OCI-LY3 (cell line): Measurements from ENCODE around the gene S100A13.
"Not testable (repeated sequence)": the region's sequence is repeated elsewhere in the genome, so short reads cannot be mapped to it uniquely, and the experiment has no call there.

Experiments used
- H2AFZ ChIP-seq: fragments of 200-600, 300-600 bp; shearing (Covaris generic); 2 replicates; pipeline ENCODE4 v1.6.0; 2014; ENCODE audit warnings: antibody characterized with exemption, low read depth, low read length
- H3K27ac ChIP-seq: fragments of 200-600, 300-600 bp; sonication (generic); 2 replicates; pipeline ENCODE4 v1.5.1; 2014; ENCODE audit warnings: mild to moderate bottlenecking, low read length, moderate library complexity, mixed read lengths
- H3K27me3 ChIP-seq: fragments of 200-600, 300-600 bp; sonication (generic); 2 replicates; pipeline ENCODE4 v1.6.1; 2014; ENCODE audit warnings: low read depth, low read length, mixed read lengths
- H3K36me3 ChIP-seq: fragments of 200-600, 300-600 bp; sonication (generic); replicated peaks from 2 replicates; pipeline ENCODE3; 2014; ENCODE audit warnings: low read depth, low read length, mixed read lengths
- H3K4me1 ChIP-seq: fragments of 300-600, 200-600 bp; sonication (generic); 2 replicates; pipeline ENCODE4 v1.6.1; 2014; ENCODE audit warnings: low read length, mixed read lengths
- H3K4me2 ChIP-seq: fragments of 200-600, 300-600 bp; sonication (generic); 2 replicates; pipeline ENCODE4 v1.6.1; 2014; ENCODE audit warnings: low read length, mixed read lengths
- H3K4me3 ChIP-seq: fragments of 300-600, 200-600 bp; sonication (generic); 2 replicates; pipeline ENCODE4 v1.5.1; 2014; ENCODE audit warnings: antibody characterized with exemption, mild to moderate bottlenecking, low read length, moderate library complexity
- H3K79me2 ChIP-seq: fragments of 300-600, 200-600 bp; shearing (Covaris generic); 2 replicates; pipeline ENCODE4 v1.6.1; 2014; ENCODE audit warnings: mild to moderate bottlenecking, low read length, mixed read lengths
- H3K9ac ChIP-seq: fragments of 300-600, 200-600 bp; shearing (Covaris generic); 2 replicates; pipeline ENCODE4 v1.6.0; 2014; ENCODE audit warnings: mild to moderate bottlenecking, low read length, moderate library complexity
- H3K9me3 ChIP-seq: fragments of 200-600, 300-600 bp; shearing (Covaris generic); 2 replicates; pipeline ENCODE4 v1.6.1; 2014; ENCODE audit warnings: low read length, mixed read lengths; ENCODE audit not compliant: insufficient read depth
- H4K20me1 ChIP-seq: fragments of 200-600, 300-600 bp; sonication (generic); 2 replicates; pipeline ENCODE4 v1.6.1; 2016; ENCODE audit warnings: low read length, mixed read lengths; ENCODE audit not compliant: insufficient read depth
- EZH2phosphoT487 ChIP-seq: fragments of 200-600 bp; shearing (Covaris generic); IDR thresholded peaks from 2 replicates; pipeline ENCODE4 v1.6.1; 2018; ENCODE audit warnings: antibody characterized with exemption, mixed run types, low read depth
- TF ChIP-seq, protein P1 (sequence below): fragments of 200-600, 300-600 bp; sonication (generic); IDR thresholded peaks from 2 replicates; pipeline ENCODE4 v1.5.1; 2014; ENCODE audit warnings: antibody characterized with exemption, low read length, low read depth

S100A13 gene

DNA sequence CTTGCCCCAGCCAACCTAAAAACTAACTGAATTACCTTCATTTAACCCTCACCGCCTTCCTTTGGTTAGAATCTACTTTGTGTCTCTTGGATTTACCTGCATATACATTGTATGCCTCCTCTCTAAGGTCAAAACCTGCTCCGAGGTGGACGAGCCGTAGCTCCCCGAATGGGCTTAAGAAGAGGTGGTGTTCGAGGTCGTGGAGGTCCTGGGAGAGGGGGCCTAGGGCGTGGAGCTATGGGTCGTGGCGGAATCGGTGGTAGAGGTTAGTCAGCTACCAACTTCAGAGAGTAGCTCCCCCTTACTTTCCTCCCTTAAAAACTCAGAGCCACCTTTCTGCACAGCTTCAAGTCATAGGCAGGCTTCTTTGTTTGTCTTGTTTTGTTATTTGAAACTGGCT lies 15.8 kb upstream of the S100A13 start:
- Histone ChIP-seq H2AFZ (no peak overlapping the region), H3K4me3 (no peak overlapping the region), H3K9ac (no peak overlapping the region), H3K27me3 (no peaks in the 10 kb centered on the region), H3K9me3 (no peaks in the 10 kb centered on the region), H3K36me3 (peaks cover 86% of the 10 kb centered on the region), H3K4me1 (no peaks in the 10 kb centered on the region), H4K20me1 (peaks cover 10% of the 10 kb centered on the region; the same call in 1 of the 2 replicates), H3K27ac (no peak overlapping the region), H3K79me2 (peaks cover 43% of the 10 kb centered on the region), H3K4me2 (no peak overlapping the region)
- TF ChIP-seq EZH2phosphoT487: no peak
- TF ChIP-seq, protein P1, sequence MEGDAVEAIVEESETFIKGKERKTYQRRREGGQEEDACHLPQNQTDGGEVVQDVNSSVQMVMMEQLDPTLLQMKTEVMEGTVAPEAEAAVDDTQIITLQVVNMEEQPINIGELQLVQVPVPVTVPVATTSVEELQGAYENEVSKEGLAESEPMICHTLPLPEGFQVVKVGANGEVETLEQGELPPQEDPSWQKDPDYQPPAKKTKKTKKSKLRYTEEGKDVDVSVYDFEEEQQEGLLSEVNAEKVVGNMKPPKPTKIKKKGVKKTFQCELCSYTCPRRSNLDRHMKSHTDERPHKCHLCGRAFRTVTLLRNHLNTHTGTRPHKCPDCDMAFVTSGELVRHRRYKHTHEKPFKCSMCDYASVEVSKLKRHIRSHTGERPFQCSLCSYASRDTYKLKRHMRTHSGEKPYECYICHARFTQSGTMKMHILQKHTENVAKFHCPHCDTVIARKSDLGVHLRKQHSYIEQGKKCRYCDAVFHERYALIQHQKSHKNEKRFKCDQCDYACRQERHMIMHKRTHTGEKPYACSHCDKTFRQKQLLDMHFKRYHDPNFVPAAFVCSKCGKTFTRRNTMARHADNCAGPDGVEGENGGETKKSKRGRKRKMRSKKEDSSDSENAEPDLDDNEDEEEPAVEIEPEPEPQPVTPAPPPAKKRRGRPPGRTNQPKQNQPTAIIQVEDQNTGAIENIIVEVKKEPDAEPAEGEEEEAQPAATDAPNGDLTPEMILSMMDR: no peak

DNA sequence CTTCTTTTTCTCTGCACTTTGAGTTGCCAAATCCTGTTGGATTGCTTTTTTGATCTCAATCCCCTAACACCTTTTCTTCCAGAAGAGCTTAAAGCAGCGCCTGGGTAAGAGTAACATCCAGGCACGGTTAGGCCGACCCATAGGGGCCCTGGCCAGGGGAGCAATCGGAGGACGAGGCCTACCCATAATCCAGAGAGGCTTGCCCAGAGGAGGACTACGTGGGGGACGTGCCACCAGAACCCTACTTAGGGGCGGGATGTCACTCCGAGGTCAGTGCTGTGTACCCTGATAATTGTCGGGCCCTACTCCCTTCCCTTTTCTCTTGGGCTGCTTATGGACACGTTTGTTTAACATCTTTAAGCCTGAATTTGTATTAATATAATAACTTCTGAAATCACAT lies 14.9 kb upstream of the S100A13 start:
- Histone ChIP-seq H3K4me1 (no peaks in the 10 kb centered on the region), H4K20me1 (peaks cover 10% of the 10 kb centered on the region; the same call in 1 of the 2 replicates), H2AFZ (no peak overlapping the region), H3K9ac (no peak overlapping the region), H3K9me3 (no peaks in the 10 kb centered on the region), H3K36me3 (peaks cover 88% of the 10 kb centered on the region), H3K79me2 (peaks cover 52% of the 10 kb centered on the region), H3K27me3 (no peaks in the 10 kb centered on the region), H3K4me2 (no peak overlapping the region), H3K4me3 (no peak overlapping the region), H3K27ac (no peak overlapping the region)
- no peak for TF ChIP-seq EZH2phosphoT487
- TF ChIP-seq, protein P1: no peak

DNA sequence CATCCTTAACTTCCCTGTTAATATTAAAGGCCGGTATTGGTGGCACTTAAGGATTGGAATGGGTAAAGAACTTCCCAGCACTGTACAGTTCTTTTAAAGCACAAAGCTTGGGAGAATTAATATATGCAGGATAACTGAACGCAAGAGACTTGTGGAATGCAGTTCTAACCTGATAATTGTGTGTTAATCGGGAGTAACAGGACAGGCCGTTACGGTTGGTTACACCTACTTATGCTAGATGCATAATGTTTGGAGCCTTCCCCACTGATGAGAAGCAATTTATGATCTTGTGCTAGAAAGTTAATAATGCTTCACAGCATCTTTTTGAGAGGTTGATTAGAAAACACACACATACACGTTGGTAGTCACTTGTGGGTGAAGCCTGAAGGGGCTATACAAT lies 13.6 kb upstream of the S100A13 start:
- Histone ChIP-seq H3K4me1 (peaks cover 3% of the 10 kb centered on the region), H3K27me3 (no peaks in the 10 kb centered on the region), H3K36me3 (peaks cover 90% of the 10 kb centered on the region), H3K9me3 (no peaks in the 10 kb centered on the region), H3K27ac (no peak overlapping the region), H4K20me1 (peaks cover 10% of the 10 kb centered on the region; the same call in 1 of the 2 replicates), H2AFZ (no peak overlapping the region), H3K9ac (no peak overlapping the region), H3K4me2 (no peak overlapping the region), H3K4me3 (no peak overlapping the region), H3K79me2 (peaks cover 65% of the 10 kb centered on the region)
- TF ChIP-seq, protein P1: no peak
- no peak for TF ChIP-seq EZH2phosphoT487

DNA sequence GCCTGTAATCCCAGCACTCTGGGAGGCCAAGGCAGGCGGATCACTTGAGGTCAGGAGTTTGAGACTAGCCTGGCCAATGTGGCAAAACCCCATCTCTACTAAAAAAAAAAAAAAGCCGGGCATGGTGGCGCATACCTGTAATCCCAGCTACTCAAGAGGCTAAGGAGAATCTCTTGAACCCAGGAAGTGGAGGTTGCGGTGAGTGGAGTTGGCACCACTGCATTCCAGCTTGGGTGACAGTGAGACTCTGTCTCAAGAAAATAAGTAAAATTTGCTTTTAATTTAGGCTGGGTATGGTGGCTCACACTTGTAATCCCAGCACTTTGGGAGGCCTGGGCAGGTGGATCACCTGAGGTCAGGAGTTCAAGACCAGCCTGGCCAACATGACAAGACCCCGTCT lies 12.9 kb upstream of the S100A13 start:
- not testable (repeated sequence) for H2AFZ ChIP-seq, H3K9me3 ChIP-seq, H3K4me2 ChIP-seq, H3K4me3 ChIP-seq, H3K27me3 ChIP-seq, H3K9ac ChIP-seq, H3K27ac ChIP-seq, H4K20me1 ChIP-seq, H3K4me1 ChIP-seq
- Histone ChIP-seq H3K36me3 (peaks cover 86% of the 10 kb centered on the region), H3K79me2 (peaks cover 71% of the 10 kb centered on the region)

DNA sequence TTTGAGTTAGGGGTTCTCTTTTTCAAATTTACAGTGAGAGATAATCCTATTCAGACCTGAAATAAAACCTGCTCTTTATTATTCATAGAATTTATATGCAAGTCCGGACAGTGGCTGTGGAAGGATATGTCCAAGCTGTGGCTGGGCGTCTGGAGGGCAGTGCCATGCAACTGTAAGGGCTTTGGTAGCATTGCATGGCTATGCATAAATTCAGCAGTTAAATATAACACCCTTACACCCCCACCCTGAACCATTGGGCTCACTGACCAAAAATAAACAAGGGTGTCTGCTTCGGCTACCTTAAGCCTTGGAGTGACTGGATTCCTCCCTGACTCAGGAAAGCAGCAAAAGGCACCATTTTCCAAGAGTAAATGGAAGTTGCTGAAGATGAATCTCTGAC lies 12.0 kb upstream of the S100A13 start:
- H3K4me2 ChIP-seq: no peak overlapping the region
- H2AFZ ChIP-seq: no peak overlapping the region
- no peak for TF ChIP-seq EZH2phosphoT487
- TF ChIP-seq, protein P1: no peak
- no peak overlapping the region for H3K9ac ChIP-seq
- H3K27ac ChIP-seq: no peak overlapping the region
- no peak overlapping the region for H3K4me3 ChIP-seq
- peaks cover 10% of the 10 kb centered on the region; the same call in 1 of the 2 replicates for H4K20me1 ChIP-seq
- peaks cover 9% of the 10 kb centered on the region for H3K4me1 ChIP-seq
- H3K79me2 ChIP-seq: peaks cover 81% of the 10 kb centered on the region
- no peaks in the 10 kb centered on the region for H3K27me3 ChIP-seq
- peaks cover 77% of the 10 kb centered on the region for H3K36me3 ChIP-seq
- H3K9me3 ChIP-seq: no peaks in the 10 kb centered on the region
